ENCODE data around the gene TMEM175. TPM values are rescaled to one million over a fixed set of nuclear protein-coding genes. Genes with fewer than 3 reads are reported as not detected.

Gene TMEM175
- total and polyA plus RNA-seq, 9 of the 15 experiments (the other 6 are each of a cell fraction or from before 2014, with no cell fraction given) = 0.13 to 30.9 (median 9.4) TPM

GRCh38 chr4:973431-974397 lies 41.5 kb downstream of the TMEM175 start, which contains the start of gene DGKQ (continued):
- no peak for TF ChIP-seq ZNF280A (IDR thresholded peaks at IDR 0.05; ENCODE audit: low read depth, partially characterized antibody)
- no peak for TF ChIP-seq RCOR1 (IDR thresholded peaks at IDR 0.05; ENCODE audit: borderline replicate concordance in 1 of 2, low read depth in 2 of 2, low read length in 2 of 2)
- TF ChIP-seq SMARCC2 (IDR thresholded peaks at IDR 0.05; ENCODE audit: low read depth) = no peak
- no peak for TF ChIP-seq ILK (tag; IDR thresholded peaks at IDR 0.05; ENCODE audit: borderline replicate concordance, low read depth)
- TF ChIP-seq RBFOX2 (IDR thresholded peaks at IDR 0.05; ENCODE audit: low read depth, low read length) = peak; percentile 79
- TF ChIP-seq, protein P1, sequence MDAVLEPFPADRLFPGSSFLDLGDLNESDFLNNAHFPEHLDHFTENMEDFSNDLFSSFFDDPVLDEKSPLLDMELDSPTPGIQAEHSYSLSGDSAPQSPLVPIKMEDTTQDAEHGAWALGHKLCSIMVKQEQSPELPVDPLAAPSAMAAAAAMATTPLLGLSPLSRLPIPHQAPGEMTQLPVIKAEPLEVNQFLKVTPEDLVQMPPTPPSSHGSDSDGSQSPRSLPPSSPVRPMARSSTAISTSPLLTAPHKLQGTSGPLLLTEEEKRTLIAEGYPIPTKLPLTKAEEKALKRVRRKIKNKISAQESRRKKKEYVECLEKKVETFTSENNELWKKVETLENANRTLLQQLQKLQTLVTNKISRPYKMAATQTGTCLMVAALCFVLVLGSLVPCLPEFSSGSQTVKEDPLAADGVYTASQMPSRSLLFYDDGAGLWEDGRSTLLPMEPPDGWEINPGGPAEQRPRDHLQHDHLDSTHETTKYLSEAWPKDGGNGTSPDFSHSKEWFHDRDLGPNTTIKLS (IDR thresholded peaks at IDR 0.05; ENCODE audit: borderline replicate concordance, low read depth) = no peak
- no peak for TF ChIP-seq MAFK (IDR thresholded peaks at IDR 0.05; ENCODE audit: low read length)
- peak; percentile 83 for TF ChIP-seq TARDBP (IDR thresholded peaks at IDR 0.05)
- TF ChIP-seq JUND (IDR thresholded peaks at IDR 0.05; ENCODE audit: borderline replicate concordance, low read depth, low read length) = no peak
- TF ChIP-seq JUND (tag; IDR thresholded peaks at IDR 0.05; ENCODE audit: borderline replicate concordance, low read depth, low read length) = no peak
- 0 out of 4 replicates have a peak, but pooled peaks of 1 of the 2 experiments have one; percentile 43 for TF ChIP-seq TEAD1 (CRISPR knock-in tag; IDR thresholded peaks at IDR 0.05)
- no peak for TF ChIP-seq TRIM28 (IDR thresholded peaks at IDR 0.05)
- no peak for TF ChIP-seq CREB5 (CRISPR knock-in tag; IDR thresholded peaks at IDR 0.05)
- TF ChIP-seq PYGO2 (tag; IDR thresholded peaks at IDR 0.05) = no peak
- TF ChIP-seq, protein P2, sequence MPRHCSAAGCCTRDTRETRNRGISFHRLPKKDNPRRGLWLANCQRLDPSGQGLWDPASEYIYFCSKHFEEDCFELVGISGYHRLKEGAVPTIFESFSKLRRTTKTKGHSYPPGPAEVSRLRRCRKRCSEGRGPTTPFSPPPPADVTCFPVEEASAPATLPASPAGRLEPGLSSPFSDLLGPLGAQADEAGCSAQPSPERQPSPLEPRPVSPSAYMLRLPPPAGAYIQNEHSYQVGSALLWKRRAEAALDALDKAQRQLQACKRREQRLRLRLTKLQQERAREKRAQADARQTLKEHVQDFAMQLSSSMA (CRISPR knock-in tag; IDR thresholded peaks at IDR 0.05) = no peak
- no peak for TF ChIP-seq ZNF707 (CRISPR knock-in tag; conservative IDR thresholded peaks at IDR 0.05)
- no peak for TF ChIP-seq PRPF4 (IDR thresholded peaks at IDR 0.05; ENCODE audit: insufficient read depth, low read depth, low read length, poor library complexity, severe bottlenecking)
- TF ChIP-seq, protein P3, sequence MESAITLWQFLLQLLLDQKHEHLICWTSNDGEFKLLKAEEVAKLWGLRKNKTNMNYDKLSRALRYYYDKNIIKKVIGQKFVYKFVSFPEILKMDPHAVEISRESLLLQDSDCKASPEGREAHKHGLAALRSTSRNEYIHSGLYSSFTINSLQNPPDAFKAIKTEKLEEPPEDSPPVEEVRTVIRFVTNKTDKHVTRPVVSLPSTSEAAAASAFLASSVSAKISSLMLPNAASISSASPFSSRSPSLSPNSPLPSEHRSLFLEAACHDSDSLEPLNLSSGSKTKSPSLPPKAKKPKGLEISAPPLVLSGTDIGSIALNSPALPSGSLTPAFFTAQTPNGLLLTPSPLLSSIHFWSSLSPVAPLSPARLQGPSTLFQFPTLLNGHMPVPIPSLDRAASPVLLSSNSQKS (CRISPR knock-in tag; IDR thresholded peaks at IDR 0.05) = no peak
- no peak for TF ChIP-seq ZNF280B (CRISPR knock-in tag; IDR thresholded peaks at IDR 0.05)

Data from K562 (cell line).